Measurements from ENCODE around the gene PHF21B.

DNA sequence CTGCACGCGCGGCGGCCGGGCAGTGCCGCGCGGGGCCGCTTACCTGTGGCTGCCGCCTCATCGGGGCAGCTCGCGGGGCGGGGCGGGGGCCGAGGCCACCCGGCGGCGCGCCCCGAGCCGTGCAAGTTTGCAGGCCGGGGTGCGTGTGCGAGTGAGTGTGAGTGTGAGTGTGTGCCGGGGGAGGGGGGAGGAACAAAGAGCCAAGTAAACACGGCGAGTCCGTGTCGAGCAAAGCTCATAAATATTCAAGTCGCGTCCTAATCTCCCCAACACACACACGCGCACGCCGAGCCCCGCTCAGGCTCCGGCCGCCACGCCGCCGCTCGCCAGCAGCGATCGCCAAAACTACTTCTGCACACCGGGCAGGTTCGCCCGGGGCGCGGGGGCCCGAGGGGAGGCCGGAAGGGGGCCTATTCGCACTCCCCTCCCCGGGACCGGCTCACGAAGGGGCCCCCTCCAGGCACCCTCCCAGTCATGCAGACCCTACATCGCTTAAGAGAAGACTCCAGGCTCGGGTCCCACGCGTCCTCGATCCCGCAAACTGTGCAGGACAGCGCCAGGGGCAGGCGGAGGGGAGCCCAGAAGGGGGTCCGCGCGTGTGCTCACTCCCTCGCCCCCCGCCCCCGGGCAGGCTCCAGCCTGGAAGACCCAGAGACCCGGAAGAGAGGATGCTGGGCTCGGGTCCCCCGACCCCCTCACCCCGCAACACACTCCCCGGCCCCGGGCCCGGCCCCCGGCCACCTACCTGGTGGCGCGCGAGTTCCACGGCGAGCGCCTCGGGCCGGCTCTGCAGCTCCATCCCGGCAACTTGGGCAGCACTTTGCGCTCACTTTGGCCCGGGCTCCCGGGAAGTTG, 827 bp downstream of the PHF21B start:
- TF ChIP-seq, protein P1, sequence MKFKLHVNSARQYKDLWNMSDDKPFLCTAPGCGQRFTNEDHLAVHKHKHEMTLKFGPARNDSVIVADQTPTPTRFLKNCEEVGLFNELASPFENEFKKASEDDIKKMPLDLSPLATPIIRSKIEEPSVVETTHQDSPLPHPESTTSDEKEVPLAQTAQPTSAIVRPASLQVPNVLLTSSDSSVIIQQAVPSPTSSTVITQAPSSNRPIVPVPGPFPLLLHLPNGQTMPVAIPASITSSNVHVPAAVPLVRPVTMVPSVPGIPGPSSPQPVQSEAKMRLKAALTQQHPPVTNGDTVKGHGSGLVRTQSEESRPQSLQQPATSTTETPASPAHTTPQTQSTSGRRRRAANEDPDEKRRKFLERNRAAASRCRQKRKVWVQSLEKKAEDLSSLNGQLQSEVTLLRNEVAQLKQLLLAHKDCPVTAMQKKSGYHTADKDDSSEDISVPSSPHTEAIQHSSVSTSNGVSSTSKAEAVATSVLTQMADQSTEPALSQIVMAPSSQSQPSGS (tag by site-specific recombination; IDR thresholded peaks at IDR 0.05; ENCODE audit: low read depth): no peak
- TF ChIP-seq, protein P2, sequence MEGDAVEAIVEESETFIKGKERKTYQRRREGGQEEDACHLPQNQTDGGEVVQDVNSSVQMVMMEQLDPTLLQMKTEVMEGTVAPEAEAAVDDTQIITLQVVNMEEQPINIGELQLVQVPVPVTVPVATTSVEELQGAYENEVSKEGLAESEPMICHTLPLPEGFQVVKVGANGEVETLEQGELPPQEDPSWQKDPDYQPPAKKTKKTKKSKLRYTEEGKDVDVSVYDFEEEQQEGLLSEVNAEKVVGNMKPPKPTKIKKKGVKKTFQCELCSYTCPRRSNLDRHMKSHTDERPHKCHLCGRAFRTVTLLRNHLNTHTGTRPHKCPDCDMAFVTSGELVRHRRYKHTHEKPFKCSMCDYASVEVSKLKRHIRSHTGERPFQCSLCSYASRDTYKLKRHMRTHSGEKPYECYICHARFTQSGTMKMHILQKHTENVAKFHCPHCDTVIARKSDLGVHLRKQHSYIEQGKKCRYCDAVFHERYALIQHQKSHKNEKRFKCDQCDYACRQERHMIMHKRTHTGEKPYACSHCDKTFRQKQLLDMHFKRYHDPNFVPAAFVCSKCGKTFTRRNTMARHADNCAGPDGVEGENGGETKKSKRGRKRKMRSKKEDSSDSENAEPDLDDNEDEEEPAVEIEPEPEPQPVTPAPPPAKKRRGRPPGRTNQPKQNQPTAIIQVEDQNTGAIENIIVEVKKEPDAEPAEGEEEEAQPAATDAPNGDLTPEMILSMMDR (tag by site-specific recombination; IDR thresholded peaks at IDR 0.05): peak; percentile 12; the same call in 1 of the 2 replicates
- no peak for TF ChIP-seq MEIS1 (CRISPR knock-in tag; IDR thresholded peaks at IDR 0.05; ENCODE audit: borderline replicate concordance)
- TF ChIP-seq, protein P3, sequence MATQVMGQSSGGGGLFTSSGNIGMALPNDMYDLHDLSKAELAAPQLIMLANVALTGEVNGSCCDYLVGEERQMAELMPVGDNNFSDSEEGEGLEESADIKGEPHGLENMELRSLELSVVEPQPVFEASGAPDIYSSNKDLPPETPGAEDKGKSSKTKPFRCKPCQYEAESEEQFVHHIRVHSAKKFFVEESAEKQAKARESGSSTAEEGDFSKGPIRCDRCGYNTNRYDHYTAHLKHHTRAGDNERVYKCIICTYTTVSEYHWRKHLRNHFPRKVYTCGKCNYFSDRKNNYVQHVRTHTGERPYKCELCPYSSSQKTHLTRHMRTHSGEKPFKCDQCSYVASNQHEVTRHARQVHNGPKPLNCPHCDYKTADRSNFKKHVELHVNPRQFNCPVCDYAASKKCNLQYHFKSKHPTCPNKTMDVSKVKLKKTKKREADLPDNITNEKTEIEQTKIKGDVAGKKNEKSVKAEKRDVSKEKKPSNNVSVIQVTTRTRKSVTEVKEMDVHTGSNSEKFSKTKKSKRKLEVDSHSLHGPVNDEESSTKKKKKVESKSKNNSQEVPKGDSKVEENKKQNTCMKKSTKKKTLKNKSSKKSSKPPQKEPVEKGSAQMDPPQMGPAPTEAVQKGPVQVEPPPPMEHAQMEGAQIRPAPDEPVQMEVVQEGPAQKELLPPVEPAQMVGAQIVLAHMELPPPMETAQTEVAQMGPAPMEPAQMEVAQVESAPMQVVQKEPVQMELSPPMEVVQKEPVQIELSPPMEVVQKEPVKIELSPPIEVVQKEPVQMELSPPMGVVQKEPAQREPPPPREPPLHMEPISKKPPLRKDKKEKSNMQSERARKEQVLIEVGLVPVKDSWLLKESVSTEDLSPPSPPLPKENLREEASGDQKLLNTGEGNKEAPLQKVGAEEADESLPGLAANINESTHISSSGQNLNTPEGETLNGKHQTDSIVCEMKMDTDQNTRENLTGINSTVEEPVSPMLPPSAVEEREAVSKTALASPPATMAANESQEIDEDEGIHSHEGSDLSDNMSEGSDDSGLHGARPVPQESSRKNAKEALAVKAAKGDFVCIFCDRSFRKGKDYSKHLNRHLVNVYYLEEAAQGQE (tag by site-specific recombination; IDR thresholded peaks at IDR 0.05): no peak
- TF ChIP-seq ZNF791 (tag by site-specific recombination; IDR thresholded peaks at IDR 0.05): no peak
- TF ChIP-seq, protein P4, sequence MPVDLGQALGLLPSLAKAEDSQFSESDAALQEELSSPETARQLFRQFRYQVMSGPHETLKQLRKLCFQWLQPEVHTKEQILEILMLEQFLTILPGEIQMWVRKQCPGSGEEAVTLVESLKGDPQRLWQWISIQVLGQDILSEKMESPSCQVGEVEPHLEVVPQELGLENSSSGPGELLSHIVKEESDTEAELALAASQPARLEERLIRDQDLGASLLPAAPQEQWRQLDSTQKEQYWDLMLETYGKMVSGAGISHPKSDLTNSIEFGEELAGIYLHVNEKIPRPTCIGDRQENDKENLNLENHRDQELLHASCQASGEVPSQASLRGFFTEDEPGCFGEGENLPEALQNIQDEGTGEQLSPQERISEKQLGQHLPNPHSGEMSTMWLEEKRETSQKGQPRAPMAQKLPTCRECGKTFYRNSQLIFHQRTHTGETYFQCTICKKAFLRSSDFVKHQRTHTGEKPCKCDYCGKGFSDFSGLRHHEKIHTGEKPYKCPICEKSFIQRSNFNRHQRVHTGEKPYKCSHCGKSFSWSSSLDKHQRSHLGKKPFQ (tag by site-specific recombination; IDR thresholded peaks at IDR 0.05): no peak
- no peak for TF ChIP-seq ZNF121 (tag by site-specific recombination; IDR thresholded peaks at IDR 0.05)
- TF ChIP-seq ZNF76 (tag by site-specific recombination; IDR thresholded peaks at IDR 0.05; ENCODE audit: borderline replicate concordance, low read depth): no peak

Data from HEK293 (cell line).